GM21381 (cell line): ENCODE measurements around the gene SPAG16.
"Not testable (repeated sequence)": the region's sequence is repeated elsewhere in the genome, so short reads cannot be mapped to it uniquely, and the experiment has no call there.

Experiments used
- ATAC-seq: cut with Tn5 transposase; IDR thresholded peaks from one replicate; pipeline ENCODE4 v1.9.1; 2021; ENCODE audit warnings: mild to moderate bottlenecking, moderate library complexity; ENCODE audit not compliant: unreplicated experiment

The SPAG16 gene

DNA sequence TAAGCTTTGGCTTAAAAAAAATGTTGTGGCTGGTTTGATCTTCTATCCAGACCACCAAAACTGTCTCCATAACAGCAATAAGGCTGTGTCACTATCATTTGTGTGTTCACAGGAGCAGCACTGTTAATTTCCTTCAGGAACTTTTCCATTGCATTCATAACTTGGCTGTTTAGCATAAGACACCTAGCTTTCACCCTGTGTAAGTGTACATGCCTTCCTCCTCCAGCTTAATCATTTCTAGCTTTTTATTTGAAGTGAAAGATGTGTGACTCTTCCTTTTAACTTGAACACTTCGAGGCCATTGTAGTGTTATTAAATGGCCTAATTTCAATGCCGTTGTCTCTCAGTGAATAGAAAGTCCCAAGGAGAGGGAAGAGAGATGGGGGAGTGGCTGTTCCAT, 773.7 kb downstream of the SPAG16 start:
- no peak for ATAC-seq

- ATAC-seq, result not testable (repeated sequence)
Measured at GRCh38 chr2:214062279-214062678, 778.0 kb downstream of the SPAG16 start.

DNA sequence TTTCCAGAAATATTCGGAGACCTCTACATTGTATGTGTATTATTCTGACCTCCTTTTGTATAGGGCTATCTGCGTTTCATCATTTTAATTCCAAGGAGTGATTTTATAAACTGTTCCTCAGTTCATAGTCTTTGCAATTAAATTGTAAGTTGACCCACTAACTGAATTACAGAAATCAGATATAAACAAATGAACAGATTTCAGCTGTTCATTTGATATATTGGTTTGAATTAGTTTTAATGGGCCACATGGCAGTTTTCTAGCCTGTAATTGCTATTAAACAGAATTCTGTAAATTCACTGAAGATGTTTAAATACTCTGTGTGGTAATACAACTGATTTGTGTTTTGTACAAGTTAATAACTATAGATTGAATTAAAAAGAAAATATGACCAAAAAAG, 780.2 kb downstream of the SPAG16 start:
- ATAC-seq, result no peak

DNA sequence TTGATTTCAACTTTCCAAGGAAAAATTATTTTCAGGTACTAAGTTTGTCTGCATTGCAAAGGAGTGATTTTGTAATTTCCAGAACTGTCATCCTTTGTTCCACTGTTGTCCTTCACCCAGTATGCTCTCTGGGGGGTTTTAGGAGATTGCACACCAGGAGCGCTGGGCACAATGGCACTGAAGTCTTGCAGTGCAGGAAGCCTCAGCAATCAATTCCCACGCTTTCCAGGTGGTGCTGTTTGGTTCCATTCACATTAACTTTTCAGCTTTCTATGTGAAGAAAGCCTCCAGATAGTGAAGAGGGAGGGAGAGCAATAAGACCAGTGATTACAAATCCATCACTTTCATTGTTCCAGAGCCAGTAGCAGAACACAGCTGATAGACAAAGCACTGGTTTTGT, 782.6 kb downstream of the SPAG16 start:
- no peak for ATAC-seq

DNA sequence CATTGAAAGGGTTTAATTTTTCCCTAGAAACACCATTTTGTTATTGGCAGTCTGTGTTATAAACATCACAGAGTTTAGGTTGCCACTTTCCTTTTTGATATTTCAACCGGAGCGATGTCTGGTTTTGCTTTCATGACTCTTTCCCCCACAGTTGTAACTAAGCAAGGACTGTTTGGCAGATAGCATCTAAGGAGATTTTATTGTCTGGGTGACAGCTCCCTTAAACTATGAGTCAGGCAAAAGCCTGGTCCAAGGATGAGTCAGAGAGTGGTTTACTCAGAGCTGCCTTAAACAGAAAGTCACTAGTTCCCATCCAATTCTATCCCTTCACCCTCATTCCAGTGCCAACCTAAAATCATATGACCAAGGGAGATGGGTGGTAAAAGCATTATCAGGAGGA, 785.0 kb downstream of the SPAG16 start:
- ATAC-seq, result peak; percentile 81

DNA sequence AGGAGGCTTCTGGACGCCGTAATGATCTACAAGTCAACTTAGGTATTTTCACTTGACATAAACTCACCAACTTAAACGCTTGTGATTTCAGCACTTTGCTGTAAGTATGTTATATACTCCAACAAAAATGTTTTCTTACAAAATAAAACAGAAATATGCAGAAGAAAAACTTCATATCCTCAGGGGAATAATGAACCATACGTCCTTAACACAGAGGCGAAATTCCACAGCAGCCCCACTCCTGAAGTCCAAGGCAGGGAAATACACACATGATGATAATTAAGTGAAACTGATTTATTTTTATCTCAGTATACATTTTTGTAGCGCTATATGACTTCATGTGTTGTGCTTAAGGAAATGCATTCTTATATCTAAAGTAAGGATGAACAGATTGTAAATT, 791.2 kb downstream of the SPAG16 start:
- no peak for ATAC-seq

GRCh38 chr2:214076527-214076926, 792.3 kb downstream of the SPAG16 start:
- peak; percentile 65 for ATAC-seq

DNA sequence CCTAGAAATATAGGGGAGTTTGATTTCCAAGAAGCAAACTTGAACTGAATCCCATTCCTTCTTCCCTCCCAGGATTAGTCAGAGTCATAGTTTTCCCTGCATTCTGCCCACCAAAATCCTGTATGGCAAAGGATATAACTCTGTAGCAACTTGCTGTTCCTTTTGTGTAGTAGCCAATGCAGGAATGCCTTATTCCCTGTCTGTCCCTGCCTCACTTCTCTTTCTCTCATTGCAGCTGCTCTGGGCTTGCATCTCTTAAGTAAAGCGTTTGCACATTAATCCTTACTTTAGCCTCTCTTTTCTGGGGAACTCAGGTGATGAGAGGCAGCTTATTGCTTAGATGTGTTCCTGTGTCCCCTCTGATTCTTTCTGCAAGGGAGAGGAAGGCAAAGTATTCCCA, 793.5 kb downstream of the SPAG16 start:
- no peak for ATAC-seq

DNA sequence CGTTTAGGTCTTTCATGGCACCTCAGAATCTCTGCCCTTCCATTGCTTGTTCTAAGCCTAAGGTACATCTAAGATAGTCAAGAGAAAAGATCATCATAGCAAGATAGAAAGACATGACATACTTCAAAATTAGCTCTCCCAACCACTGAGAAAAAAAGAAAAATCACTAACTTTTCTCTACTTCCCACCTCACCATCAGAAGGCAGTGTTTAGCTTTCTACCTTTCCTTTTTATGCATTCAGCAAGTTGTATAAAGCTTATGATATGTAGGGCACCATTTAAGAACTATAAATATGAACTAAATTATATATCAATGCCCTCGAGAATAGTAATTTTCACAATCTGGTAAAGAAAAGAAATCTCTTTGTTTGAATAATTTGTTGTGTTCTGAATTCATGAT, 794.8 kb downstream of the SPAG16 start:
- ATAC-seq, result no peak

DNA sequence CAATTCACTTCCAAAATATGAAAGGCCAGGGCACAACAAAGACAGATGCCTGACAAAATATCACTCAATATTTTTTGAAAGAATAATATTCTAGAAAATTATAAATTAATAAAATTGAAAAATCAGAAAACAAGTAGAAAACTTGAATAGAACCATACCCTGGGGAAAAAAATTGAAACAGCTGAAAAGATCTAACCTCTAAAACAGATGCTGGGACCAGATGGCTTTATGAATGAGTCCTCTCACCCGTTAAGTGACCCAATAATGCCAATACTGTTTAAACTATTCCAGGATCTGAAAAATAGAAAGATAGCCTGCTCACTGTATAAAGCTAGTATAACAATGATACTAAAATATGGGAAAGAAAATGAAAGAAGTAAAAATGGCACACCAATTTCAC, 804.3 kb downstream of the SPAG16 start:
- ATAC-seq, result no peak

DNA sequence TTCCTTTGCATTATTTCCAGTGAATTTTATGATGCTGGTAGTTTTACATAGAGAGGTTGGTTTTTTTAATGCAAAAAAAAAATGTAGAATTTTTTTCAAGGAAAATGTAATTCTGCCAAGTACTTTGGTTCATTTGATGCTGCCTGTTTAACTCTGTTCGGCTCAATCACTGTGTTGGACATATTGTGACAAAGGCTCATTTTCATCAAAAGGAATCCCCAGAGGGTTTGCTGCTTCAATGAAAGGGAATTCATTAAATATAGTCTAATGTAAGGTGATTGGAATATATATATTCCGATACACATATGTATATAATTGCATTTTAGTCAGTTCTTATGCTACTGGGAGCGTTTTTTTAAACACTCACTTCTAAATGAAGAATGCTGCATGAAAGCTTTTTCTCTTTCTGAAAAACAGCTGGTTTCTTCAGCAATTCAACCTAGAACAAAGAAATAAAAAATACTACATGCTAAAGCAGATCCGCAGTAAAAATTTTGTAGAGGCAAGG, 812.0 kb downstream of the SPAG16 start:
- ATAC-seq, result no peak

GRCh38 chr2:214098811-214099210, 814.5 kb downstream of the SPAG16 start:
- ATAC-seq, result no peak

DNA sequence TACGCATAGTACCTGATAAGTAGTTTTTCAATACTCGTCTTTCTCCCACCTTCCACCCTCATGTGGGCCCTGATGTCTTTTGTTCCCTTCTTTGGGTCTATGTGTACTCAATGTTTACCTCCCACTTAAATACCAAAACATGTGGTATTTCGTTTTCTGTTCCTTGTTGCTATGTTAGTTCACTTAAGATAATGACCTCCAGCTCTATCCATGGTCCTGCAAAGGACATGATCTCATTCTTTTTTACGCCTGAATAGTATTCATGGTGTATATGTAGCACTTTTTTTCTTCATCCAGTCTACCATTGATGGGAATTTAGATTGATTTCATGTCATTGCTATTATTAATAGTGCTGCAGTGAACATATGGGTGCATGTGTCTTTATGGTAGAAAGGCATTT, 816.2 kb downstream of the SPAG16 start:
- ATAC-seq, result no peak

DNA sequence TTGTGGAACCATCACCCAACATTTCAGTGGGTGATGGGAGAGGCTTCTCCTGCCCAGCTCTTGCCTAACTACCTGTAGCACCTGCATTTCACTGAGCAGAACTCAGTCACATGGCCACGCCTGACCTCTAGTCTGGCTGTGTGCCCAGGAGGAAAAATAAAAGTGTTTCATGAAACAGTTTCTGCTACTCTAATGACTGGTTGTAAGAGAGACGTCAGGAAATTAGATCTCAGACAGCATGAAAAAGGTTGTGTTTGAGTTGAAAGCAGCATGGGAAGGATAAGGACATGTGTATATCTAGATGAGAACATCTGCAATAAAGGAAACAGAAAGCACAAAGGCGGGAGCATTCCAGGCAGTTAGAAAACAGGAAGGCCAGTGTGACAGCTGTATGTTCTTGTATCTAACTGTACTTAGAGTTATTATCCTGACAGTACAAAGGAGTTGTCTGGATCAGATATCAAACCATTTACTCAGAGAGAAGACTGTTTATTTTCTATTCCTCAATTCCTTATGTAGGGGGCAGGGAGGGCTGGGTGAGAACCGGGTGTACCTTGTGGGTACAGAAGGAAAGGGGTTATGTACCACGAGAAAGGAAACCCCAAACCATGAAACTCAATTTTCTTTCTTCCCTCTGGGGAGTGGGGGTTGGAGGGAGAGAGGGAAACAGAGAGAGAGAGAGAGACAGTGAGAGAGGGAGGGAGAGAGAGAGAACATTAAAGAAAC, 819.2 kb downstream of the SPAG16 start:
- ATAC-seq, result no peak

DNA sequence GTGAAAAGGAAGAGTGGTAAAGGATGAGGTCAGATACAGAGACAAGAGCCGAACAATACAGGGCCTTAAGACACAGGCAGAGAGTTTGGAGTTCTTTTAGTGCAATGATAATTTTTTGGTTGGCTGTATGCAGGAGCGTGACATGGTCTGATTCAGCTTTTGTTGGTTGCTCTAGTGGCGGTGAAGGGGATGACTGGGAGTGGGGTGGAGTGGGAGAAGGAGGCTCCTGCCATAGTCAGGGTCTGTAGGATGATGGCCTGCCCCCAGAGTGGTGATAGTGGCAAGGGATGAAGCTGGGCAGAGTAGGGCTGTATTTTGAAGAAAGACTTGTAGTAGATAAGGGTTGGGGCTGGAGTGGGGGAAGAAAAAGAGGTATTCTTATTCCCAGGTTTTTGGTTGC, 820.0 kb downstream of the SPAG16 start:
- no peak for ATAC-seq

DNA sequence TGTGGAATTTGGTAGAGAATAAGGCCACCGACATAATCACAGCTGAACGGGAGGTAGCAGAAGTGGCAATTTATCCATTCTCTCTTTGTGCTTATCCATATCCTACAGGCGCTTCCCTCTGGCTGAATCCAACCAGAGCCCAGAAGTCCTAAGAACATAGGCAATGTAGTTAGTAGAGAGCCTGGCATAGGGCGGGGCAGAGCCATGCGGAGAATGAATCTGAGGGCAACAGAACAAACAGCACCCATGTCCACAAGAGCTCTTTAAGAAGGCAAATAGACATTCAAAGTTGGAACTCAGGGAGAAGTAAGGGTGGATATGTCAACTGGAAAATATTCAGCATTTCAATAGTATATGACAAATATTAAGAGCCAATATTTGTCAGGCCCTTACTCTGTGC, 820.7 kb downstream of the SPAG16 start:
- no peak for ATAC-seq

DNA sequence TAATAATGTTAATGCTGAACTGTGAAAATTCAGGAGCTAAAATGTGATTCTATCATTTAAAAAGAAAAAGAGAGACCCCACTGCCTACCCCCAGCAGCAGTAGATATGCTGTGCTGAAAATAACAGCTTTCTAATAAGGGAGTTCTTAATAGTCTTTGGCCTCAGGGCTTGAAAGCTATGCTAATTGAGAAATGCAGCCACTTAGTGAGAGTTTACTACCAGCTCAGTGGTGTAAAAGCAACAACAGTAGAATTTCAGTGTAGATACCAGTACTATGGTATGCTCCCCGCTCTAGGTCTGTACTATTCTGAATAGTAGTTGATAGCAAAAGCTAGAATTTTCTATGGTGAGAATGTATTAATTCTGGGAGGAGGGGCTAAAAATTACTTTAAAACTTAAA, 823.5 kb downstream of the SPAG16 start:
- ATAC-seq, result no peak

- ATAC-seq, result no peak
Measured at GRCh38 chr2:214108598-214108997, 824.3 kb downstream of the SPAG16 start.

DNA sequence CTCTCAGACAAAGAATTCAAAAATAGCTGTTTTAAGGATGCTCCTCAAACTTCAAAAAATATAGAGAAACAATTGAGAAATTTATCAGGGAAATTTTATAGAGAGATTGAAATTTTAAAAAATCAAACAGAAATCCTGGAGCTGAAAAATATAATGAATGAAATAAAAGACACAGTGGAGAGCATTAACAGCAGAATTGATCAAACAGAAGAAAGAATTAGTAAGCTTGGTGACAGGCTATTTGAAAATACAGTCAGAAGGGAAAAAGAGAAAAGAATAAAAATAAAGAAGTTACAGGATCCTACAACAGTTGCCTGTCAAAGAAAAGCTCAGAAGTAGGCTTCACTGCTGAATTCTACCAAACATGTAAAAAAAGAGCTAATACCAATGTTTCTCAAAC, 832.8 kb downstream of the SPAG16 start:
- no peak for ATAC-seq

DNA sequence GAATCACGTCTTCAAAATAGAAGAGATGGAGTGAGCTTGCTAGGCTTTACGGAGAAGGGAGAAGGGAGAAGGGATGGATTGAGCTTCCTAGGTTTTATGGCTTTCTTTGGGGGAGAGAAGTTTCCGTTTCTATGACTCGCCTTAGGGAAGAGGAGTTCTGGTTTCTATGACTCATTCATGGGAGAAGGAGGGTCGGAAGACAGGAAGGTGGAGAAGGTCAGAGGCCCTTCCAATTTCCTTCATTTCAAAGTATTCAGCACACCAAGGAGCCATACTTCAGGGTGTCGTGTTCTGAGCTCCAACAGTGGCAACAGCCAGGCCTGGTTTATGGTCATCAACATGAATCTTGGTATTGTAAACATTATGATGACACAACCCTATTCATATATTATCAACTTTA, 841.9 kb downstream of the SPAG16 start:
- ATAC-seq, result no peak

GRCh38 chr2:214127170-214127569, 842.9 kb downstream of the SPAG16 start:
- no peak for ATAC-seq

- no peak for ATAC-seq
Measured at GRCh38 chr2:214127571-214127970, 843.3 kb downstream of the SPAG16 start.

DNA sequence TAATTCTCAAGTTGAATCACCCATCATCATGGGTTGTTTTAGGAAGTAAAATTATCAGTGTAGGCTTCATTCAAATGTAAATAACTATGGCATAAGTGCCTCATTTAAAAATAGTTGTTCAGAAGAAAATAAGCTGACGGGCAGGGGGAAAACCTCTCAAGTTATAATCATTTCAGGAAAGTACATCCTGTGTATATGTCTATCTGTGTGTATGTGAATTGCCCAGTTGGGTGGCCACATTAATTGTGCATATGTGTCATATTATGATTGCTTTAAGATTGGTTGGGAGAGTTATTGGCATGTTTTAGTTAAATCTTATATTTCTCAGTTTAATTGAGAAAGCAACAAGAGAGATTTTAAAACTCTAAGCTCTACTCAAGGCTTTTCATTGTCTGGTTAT, 843.8 kb downstream of the SPAG16 start:
- no peak for ATAC-seq
